Measurements from ENCODE around the gene OGDH. TPM values are rescaled to one million over a fixed set of nuclear protein-coding genes. Genes with fewer than 3 reads are reported as not detected.

Gene OGDH
- total and polyA plus RNA-seq, 4 donors = 10.8 to 71.2 (median 41.2) TPM

DNA sequence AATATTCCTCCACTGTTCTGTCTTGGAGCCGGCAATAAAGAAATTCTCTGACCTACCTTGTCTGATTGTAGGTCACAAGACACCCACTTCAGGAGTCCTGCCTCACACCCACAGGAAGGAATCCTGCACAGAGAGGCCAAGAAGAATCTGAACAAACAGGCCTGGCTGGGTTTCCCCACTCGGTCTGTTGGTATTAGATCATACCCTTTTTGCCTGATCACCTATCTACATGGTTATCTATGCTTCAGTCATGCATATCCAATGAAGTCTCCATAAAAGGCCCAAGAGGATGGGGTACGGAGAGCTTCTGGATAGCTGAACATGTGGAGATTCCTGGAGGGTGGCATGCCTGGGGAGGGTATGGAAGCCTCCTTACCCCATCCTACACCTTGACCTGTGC lies 12.3 kb downstream of the OGDH start:
- no peak for DNase-seq (ENCODE audit: low spot score)
- no peak overlapping the region for H3K9ac ChIP-seq (ENCODE audit: low read depth in 1 of 2, low read length in 2 of 2)
- peaks cover 2 to 21% (median 17%) of the 10 kb centered on the region in 4 donors for H3K4me1 ChIP-seq (ENCODE audit: control insufficient read depth in 4 of 4, insufficient read depth in 4 of 4, low read length in 3 of 4)
- TF ChIP-seq, protein P1, sequence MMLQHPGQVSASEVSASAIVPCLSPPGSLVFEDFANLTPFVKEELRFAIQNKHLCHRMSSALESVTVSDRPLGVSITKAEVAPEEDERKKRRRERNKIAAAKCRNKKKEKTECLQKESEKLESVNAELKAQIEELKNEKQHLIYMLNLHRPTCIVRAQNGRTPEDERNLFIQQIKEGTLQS (IDR thresholded peaks at IDR 0.05) = no peak
- TF ChIP-seq, protein P2, sequence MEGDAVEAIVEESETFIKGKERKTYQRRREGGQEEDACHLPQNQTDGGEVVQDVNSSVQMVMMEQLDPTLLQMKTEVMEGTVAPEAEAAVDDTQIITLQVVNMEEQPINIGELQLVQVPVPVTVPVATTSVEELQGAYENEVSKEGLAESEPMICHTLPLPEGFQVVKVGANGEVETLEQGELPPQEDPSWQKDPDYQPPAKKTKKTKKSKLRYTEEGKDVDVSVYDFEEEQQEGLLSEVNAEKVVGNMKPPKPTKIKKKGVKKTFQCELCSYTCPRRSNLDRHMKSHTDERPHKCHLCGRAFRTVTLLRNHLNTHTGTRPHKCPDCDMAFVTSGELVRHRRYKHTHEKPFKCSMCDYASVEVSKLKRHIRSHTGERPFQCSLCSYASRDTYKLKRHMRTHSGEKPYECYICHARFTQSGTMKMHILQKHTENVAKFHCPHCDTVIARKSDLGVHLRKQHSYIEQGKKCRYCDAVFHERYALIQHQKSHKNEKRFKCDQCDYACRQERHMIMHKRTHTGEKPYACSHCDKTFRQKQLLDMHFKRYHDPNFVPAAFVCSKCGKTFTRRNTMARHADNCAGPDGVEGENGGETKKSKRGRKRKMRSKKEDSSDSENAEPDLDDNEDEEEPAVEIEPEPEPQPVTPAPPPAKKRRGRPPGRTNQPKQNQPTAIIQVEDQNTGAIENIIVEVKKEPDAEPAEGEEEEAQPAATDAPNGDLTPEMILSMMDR (IDR thresholded peaks at IDR 0.05; ENCODE audit: low read depth, low read length, missing input control) = no peak
- no peak for TF ChIP-seq JUND (IDR thresholded peaks at IDR 0.05)
- TF ChIP-seq EGR1 (IDR thresholded peaks at IDR 0.05; ENCODE audit: low read depth in 2 of 2) = no peak
- no peak for TF ChIP-seq YY1 (IDR thresholded peaks at IDR 0.05)
- TF ChIP-seq, protein P3, sequence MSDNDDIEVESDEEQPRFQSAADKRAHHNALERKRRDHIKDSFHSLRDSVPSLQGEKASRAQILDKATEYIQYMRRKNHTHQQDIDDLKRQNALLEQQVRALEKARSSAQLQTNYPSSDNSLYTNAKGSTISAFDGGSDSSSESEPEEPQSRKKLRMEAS (IDR thresholded peaks at IDR 0.05) = no peak
- no peak for TF ChIP-seq HNF4A (conservative IDR thresholded peaks at IDR 0.05)
- TF ChIP-seq HNF4G (IDR thresholded peaks at IDR 0.05) = no peak
- TF ChIP-seq, protein P4, sequence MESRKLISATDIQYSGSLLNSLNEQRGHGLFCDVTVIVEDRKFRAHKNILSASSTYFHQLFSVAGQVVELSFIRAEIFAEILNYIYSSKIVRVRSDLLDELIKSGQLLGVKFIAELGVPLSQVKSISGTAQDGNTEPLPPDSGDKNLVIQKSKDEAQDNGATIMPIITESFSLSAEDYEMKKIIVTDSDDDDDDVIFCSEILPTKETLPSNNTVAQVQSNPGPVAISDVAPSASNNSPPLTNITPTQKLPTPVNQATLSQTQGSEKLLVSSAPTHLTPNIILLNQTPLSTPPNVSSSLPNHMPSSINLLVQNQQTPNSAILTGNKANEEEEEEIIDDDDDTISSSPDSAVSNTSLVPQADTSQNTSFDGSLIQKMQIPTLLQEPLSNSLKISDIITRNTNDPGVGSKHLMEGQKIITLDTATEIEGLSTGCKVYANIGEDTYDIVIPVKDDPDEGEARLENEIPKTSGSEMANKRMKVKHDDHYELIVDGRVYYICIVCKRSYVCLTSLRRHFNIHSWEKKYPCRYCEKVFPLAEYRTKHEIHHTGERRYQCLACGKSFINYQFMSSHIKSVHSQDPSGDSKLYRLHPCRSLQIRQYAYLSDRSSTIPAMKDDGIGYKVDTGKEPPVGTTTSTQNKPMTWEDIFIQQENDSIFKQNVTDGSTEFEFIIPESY (IDR thresholded peaks at IDR 0.05) = no peak
- TF ChIP-seq, protein P5, sequence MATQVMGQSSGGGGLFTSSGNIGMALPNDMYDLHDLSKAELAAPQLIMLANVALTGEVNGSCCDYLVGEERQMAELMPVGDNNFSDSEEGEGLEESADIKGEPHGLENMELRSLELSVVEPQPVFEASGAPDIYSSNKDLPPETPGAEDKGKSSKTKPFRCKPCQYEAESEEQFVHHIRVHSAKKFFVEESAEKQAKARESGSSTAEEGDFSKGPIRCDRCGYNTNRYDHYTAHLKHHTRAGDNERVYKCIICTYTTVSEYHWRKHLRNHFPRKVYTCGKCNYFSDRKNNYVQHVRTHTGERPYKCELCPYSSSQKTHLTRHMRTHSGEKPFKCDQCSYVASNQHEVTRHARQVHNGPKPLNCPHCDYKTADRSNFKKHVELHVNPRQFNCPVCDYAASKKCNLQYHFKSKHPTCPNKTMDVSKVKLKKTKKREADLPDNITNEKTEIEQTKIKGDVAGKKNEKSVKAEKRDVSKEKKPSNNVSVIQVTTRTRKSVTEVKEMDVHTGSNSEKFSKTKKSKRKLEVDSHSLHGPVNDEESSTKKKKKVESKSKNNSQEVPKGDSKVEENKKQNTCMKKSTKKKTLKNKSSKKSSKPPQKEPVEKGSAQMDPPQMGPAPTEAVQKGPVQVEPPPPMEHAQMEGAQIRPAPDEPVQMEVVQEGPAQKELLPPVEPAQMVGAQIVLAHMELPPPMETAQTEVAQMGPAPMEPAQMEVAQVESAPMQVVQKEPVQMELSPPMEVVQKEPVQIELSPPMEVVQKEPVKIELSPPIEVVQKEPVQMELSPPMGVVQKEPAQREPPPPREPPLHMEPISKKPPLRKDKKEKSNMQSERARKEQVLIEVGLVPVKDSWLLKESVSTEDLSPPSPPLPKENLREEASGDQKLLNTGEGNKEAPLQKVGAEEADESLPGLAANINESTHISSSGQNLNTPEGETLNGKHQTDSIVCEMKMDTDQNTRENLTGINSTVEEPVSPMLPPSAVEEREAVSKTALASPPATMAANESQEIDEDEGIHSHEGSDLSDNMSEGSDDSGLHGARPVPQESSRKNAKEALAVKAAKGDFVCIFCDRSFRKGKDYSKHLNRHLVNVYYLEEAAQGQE (IDR thresholded peaks at IDR 0.05) = no peak
- TF ChIP-seq RAD21 (IDR thresholded peaks at IDR 0.05) = no peak
- TF ChIP-seq TAF1 (conservative IDR thresholded peaks at IDR 0.05) = no peak
- TF ChIP-seq FOXA1 (IDR thresholded peaks at IDR 0.05) = no peak
- no peaks in the 10 kb centered on the region for H3K9me3 ChIP-seq (ENCODE audit: control insufficient read depth in 4 of 4, low read length in 3 of 4)
- no peak overlapping the region for H3K4me3 ChIP-seq (ENCODE audit: low read depth in 1 of 3, low read length in 3 of 3)
- H3K36me3 ChIP-seq (ENCODE audit: control insufficient read depth in 4 of 4, insufficient read depth in 3 of 4, low read depth in 1 of 4, low read length in 3 of 4) = no peaks in the 10 kb centered on the region
- no peak overlapping the region for H3K27ac ChIP-seq (ENCODE audit: low read depth in 1 of 2, low read length in 2 of 2)
- WGBS = 77% methylated on average over 3 of the region's 3 CpGs
- H3K27me3 ChIP-seq (ENCODE audit: control insufficient read depth in 4 of 4, insufficient read depth in 4 of 4, low read length in 3 of 4) = no peaks in the 10 kb centered on the region

DNA sequence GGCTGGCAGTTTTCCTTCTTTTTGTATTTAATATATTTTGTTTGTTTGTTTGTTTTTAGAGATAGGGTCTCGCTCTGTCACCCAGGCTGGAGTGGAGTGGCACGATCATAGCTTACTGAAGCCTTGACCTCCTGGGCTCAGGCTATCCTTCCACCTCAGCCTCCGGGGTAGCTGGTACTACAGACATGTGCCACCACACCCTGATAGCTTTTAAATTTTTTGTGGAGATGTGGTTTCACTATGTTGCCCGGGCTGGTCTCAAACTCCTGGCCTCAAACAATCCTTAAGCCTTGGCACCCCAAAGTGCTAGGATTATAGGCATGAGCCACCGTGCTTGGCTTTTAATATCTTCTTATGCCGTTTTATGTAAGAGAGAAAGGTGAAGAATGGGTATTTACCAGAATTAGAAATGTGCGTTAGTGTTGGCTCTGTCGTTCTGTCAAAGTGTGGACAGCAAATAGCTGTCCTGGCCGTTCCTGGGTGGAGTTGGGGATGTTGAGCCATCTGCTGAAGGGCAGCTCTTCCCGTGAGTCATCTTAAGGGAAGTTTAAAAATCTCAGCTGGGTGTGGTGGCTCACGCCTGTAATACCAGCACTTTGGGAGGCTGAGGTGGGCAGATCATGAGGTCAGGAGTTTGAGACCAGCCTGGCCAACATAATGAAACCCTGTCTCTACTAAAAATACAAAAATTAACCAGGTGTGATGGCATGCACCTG lies 14.8 kb downstream of the OGDH start:
- WGBS = 84% methylated on average over 11 of the region's 11 CpGs
- H3K27ac ChIP-seq (ENCODE audit: low read depth in 1 of 2, low read length in 2 of 2) = peak overlapping the region in 1 of 2 donors; percentile 43
- TF ChIP-seq, protein P2 (IDR thresholded peaks at IDR 0.05; ENCODE audit: low read depth, low read length, missing input control) = no peak
- TF ChIP-seq SP1 (IDR thresholded peaks at IDR 0.05) = no peak
- no peak for TF ChIP-seq HNF4A (conservative IDR thresholded peaks at IDR 0.05)
- TF ChIP-seq FOXA2 (IDR thresholded peaks at IDR 0.05) = no peak
- no peak for TF ChIP-seq NR2F2 (IDR thresholded peaks at IDR 0.05)
- no peak for TF ChIP-seq EGR1 (IDR thresholded peaks at IDR 0.05; ENCODE audit: low read depth in 2 of 2)
- TF ChIP-seq, protein P4 (IDR thresholded peaks at IDR 0.05) = no peak

More for the DNA sequence above, 14.8 kb downstream of the OGDH start:
- Histone ChIP-seq H3K27me3 (ENCODE audit: control insufficient read depth in 4 of 4, insufficient read depth in 4 of 4, low read length in 3 of 4) (no peaks in the 10 kb centered on the region), H3K9me3 (ENCODE audit: control insufficient read depth in 4 of 4, low read length in 3 of 4) (no peaks in the 10 kb centered on the region), H3K4me3 (ENCODE audit: low read depth in 1 of 3, low read length in 3 of 3) (no peak overlapping the region), H3K9ac (ENCODE audit: low read depth in 1 of 2, low read length in 2 of 2) (no peak overlapping the region), H3K4me1 (ENCODE audit: control insufficient read depth in 4 of 4, insufficient read depth in 4 of 4, low read length in 3 of 4) (peaks cover 2 to 19% (median 17%) of the 10 kb centered on the region in 4 donors), H3K36me3 (ENCODE audit: control insufficient read depth in 4 of 4, insufficient read depth in 3 of 4, low read depth in 1 of 4, low read length in 3 of 4) (peaks cover 3 to 8% (median 5%) of the 10 kb centered on the region in 4 donors)
- DNase-seq (ENCODE audit: low spot score) = no peak
